HCT116 (cell line): ENCODE measurements around the gene DMWD. TPM values are rescaled to one million over a fixed set of nuclear protein-coding genes. Genes with fewer than 3 reads are reported as not detected.

Experiments used
- ATAC-seq: fragments of 200-7000 bp; cut with Tn5 transposase; 2 replicates; pipeline ENCODE4 v1.9.1; 2020; ENCODE audit warnings: mild to moderate bottlenecking, moderate library complexity
- BruUV-seq: library from RNA; stranded (reverse); fragments of 400-500 nt; replicated peaks from 2 replicates; lab custom pipeline; 2021; lab: Mats Ljungman, UMichigan
- CTCF ChIA-PET: fragments of 300-600 bp; sonication (Branson Sonifier 250); formaldehyde crosslinking; loops from one replicate; lab custom pipeline; 2021; ENCODE audit warnings: antibody characterized with exemption; lab: Charles Lee
- POLR2A ChIA-PET: fragments of 300-600, 350-600 bp; sonication (Branson Sonifier 250); formaldehyde crosslinking; loops from one replicate; lab custom pipeline; 2021; ENCODE audit warnings: antibody characterized with exemption; lab: Charles Lee
- RAD21 ChIA-PET, 2 experiments: fragments of 300-600 bp; sonication (Branson Sonifier 250); formaldehyde crosslinking; loops; one replicate each; lab custom pipeline; 2023; ENCODE audit warnings: low total read pairs in 2 of 2; ENCODE audit not compliant: uncharacterized antibody in 2 of 2, unreplicated experiment in 2 of 2, low non-redundant PET in 1 of 2; lab: Charles Lee
- DNase-seq: peaks from one replicate; pipeline ENCODE4 v3.0.0-alpha.2; 2010; ENCODE audit warnings: low read depth, low spot score
- H2AFZ ChIP-seq: fragments of 200-600 bp; shearing (Covaris generic), sonication (generic); 2 replicates; pipeline ENCODE4 v1.6.1; 2017; ENCODE audit warnings: low read depth, mixed run types, mixed read lengths, antibody characterized with exemption, low read length; ENCODE audit not compliant: poor library complexity, severe bottlenecking
- H3K27ac ChIP-seq: 2 replicates; pipeline ENCODE4 v1.5.1; 2012; ENCODE audit warnings: low read depth, low read length
- H3K27me3 ChIP-seq: fragments of 200-600 bp; sonication (generic); 2 replicates; pipeline ENCODE4 v1.6.1; 2016; ENCODE audit warnings: mixed run types, low read length, mixed read lengths; ENCODE audit not compliant: insufficient read depth
- H3K36me3 ChIP-seq, 2 experiments: fragments of 200-500 bp in 1 of 2; fragments of 200-600 bp in 1 of 2; sonication (Bioruptor generic) in 1 of 2; sonication (generic) in 1 of 2; 2 replicates each; pipeline versions ENCODE4 v1.5.1 to v1.6.1; 2014 to 2016; ENCODE audit warnings: low read length in 2 of 2, inconsistent platforms in 1 of 2, mixed read lengths in 1 of 2, mixed run types in 1 of 2; ENCODE audit not compliant: insufficient read depth in 2 of 2, control insufficient read depth in 1 of 2
- H3K4me1 ChIP-seq, 2 experiments: fragments of 200-600 bp in 1 of 2; sonication (generic) in 1 of 2; 2 replicates each; pipeline versions ENCODE4 v1.5.1 to v1.6.1; 2012 to 2017; ENCODE audit warnings: low read length in 2 of 2, inconsistent platforms in 1 of 2, mild to moderate bottlenecking in 1 of 2, mixed read lengths in 1 of 2, mixed run types in 1 of 2, moderate library complexity in 1 of 2; ENCODE audit not compliant: insufficient read depth in 2 of 2, control insufficient read depth in 1 of 2
- H3K4me2 ChIP-seq: fragments of 200-600 bp; sonication (generic); 2 replicates; pipeline ENCODE4 v1.6.1; 2017; ENCODE audit warnings: mixed run types, low read length, mixed read lengths
- H3K4me3 ChIP-seq, 2 experiments: fragments of 200-600 bp in 1 of 2; sonication (generic) in 1 of 2; replicated peaks in 1 of 2; 2 replicates each; pipeline ENCODE4 v1.5.1; 2011 to 2016; ENCODE audit warnings: low read length in 2 of 2, control low read depth in 1 of 2, low read depth in 1 of 2, mild to moderate bottlenecking in 1 of 2, mixed read lengths in 1 of 2, mixed run types in 1 of 2
- H3K79me2 ChIP-seq: fragments of 200-600 bp; sonication (generic); 2 replicates; pipeline ENCODE4 v1.6.1; 2017; ENCODE audit warnings: mild to moderate bottlenecking, mixed run types, low read length, moderate library complexity, mixed read lengths; ENCODE audit not compliant: insufficient read depth
- H3K9ac ChIP-seq: fragments of 200-600 bp; sonication (generic); 2 replicates; pipeline ENCODE4 v1.6.1; 2016; ENCODE audit warnings: low read length, mixed read lengths
- H3K9me2 ChIP-seq: fragments of 200-600 bp; sonication (generic), shearing (Covaris generic); 2 replicates; pipeline ENCODE4 v1.6.1; 2017; ENCODE audit warnings: mixed run types, mild to moderate bottlenecking, moderate library complexity; ENCODE audit not compliant: insufficient read depth
- H3K9me3 ChIP-seq, 2 experiments: fragments of 200-500 bp in 1 of 2; fragments of 200-600 bp in 1 of 2; sonication (Bioruptor generic) in 1 of 2; sonication (generic) in 1 of 2; 2 replicates each; pipeline ENCODE4 v1.6.1; 2014 to 2017; ENCODE audit warnings: low read length in 2 of 2, mixed read lengths in 2 of 2, inconsistent platforms in 1 of 2, low read depth in 1 of 2, mild to moderate bottlenecking in 1 of 2, mixed run types in 1 of 2, moderate library complexity in 1 of 2; ENCODE audit not compliant: control insufficient read depth in 1 of 2, insufficient read depth in 1 of 2
- H4K20me1 ChIP-seq: fragments of 200-600 bp; sonication (generic), shearing (Covaris generic); 2 replicates; pipeline ENCODE4 v1.6.1; 2017; ENCODE audit warnings: mixed run types, mild to moderate bottlenecking, moderate library complexity; ENCODE audit not compliant: insufficient read depth
- ATF3 ChIP-seq: IDR thresholded peaks from 2 replicates; pipeline ENCODE4 v1.6.1; 2012
- CBX3 ChIP-seq: IDR thresholded peaks from 2 replicates; pipeline ENCODE4 v1.6.1; 2012; ENCODE audit warnings: low read depth
- CEBPB ChIP-seq: IDR thresholded peaks from 2 replicates; pipeline ENCODE4 v1.6.1; 2012; ENCODE audit warnings: low read depth
- EGR1 ChIP-seq: IDR thresholded peaks from 2 replicates; pipeline ENCODE4 v1.6.1; 2012; ENCODE audit warnings: low read depth
- ELF1 ChIP-seq: IDR thresholded peaks from 2 replicates; pipeline ENCODE4 v1.6.1; 2012; ENCODE audit warnings: low read depth, borderline replicate concordance
- EZH2 ChIP-seq: fragments of 200-600 bp; sonication (generic); IDR thresholded peaks from 2 replicates; pipeline ENCODE4 v1.6.1; 2017; ENCODE audit warnings: antibody characterized with exemption, mixed run types
- EZH2phosphoT487 ChIP-seq: fragments of 200-600 bp; IDR thresholded peaks from 2 replicates; pipeline ENCODE4 v1.6.1; 2018; ENCODE audit warnings: antibody characterized with exemption, borderline replicate concordance
- POLR2A ChIP-seq: IDR thresholded peaks from 2 replicates; pipeline ENCODE4 v1.7.0; 2011; ENCODE audit warnings: borderline replicate concordance; ENCODE audit not compliant: insufficient read depth, insufficient read length; ENCODE audit errors: extremely low read depth
- RAD21 ChIP-seq: IDR thresholded peaks from 2 replicates; pipeline ENCODE4 v1.6.1; 2012; ENCODE audit warnings: low read depth, mild to moderate bottlenecking
- REST ChIP-seq: IDR thresholded peaks from 2 replicates; pipeline ENCODE4 v1.6.1; 2012; ENCODE audit warnings: low read depth
- SRF ChIP-seq: IDR thresholded peaks from 2 replicates; pipeline ENCODE4 v1.6.1; 2012; ENCODE audit warnings: low read depth
- YY1 ChIP-seq: IDR thresholded peaks from 2 replicates; pipeline ENCODE4 v1.6.1; 2011; ENCODE audit warnings: low read length, low read depth, moderate library complexity, mild to moderate bottlenecking; ENCODE audit not compliant: insufficient replicate concordance; ENCODE audit errors: extremely low read depth
- ZFX ChIP-seq: fragments of 450-650 bp; IDR thresholded peaks from 2 replicates; pipeline ENCODE4 v1.6.1; 2017
- intact Hi-C: fragments of 100-400 bp; cut with micrococcal nuclease; formaldehyde crosslinking; loops from 2 replicates; pipeline ENCODE4 v1.10.0; 2022
- total RNA-seq: library from RNA; stranded (reverse); gene quantifications from one replicate; pipeline ENCODE4 v1.2.1, GENCODE V29; 2021; ENCODE audit not compliant: unreplicated experiment
- TF ChIP-seq, protein P1 (sequence below): IDR thresholded peaks from 2 replicates; pipeline ENCODE4 v1.6.1; 2012

The DMWD gene
- total RNA-seq, 1 experiment from 2014 or later = 56.8 TPM

DNA sequence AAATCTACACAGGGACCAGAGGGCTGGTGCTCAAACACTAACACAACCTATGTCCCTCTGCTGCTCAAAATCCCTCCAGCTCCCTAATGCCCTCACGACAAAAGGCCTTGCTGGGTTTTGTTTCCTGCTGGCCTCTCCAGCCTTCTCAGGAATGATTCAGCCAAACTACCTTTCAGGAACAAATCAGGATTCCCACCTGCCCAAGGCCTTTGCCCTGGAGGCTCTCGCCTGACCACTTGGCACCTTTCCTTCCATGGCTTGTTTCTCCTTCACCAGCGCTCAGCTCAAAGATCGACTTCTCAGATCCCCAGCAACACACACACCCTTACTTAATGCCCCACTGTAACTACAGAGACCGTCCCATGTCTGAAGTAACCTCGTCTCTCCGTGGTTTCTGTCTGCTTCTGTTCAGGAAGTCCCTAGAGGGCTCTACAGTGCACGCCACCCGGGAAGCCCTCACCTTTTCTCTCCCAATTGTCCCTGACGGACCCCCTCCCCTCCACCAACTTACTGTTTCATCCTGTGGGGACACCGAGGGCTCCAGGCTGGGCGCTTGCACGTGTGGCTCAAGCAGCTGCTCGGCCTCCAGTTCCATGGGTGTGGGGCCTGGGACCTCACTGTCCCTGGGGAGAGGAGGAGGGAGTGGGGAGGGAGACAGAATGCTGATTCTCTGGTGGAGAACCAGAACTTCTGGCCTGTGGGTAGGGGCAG is 20.4 kb downstream of the DMWD start (continued):
- TF ChIP-seq RAD21 (no peak), ZFX (no peak), SRF (no peak), REST (no peak), CBX3 (no peak), ELF1 (no peak)

DNA sequence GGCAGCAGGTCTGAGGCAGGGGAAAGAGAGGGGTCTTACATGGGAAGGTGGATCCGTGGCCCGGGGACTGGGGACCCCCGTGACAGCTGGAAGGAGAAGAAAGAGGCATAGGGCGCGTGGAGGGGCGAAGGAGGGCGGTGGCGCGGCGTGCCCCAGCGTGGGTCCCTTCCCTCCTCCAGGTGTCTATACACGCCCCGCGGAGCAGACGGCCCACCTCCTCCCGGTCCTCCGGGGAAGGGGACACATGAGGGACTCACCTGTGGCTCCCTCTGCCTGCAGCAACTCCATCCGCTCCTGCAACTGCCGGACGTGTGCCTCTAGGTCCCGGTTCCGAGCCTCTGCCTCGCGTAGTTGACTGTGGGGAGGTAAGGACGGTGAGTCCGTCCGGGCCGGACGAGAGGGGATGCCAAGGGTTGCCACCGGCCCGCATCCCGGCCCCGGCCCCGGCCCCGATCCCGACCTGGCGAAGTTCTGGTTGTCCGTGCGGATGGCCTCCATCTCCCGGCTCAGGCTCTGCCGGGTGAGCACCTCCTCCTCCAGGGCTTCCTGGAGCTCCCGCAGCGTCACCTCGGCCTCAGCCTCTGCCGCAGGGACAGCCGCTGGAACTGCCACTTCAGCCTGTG is 21.2 kb downstream of the DMWD start:
- POLR2A ChIA-PET = interaction anchor here (1.0 to 3.6 kb wide), 2 partner anchors 10 to 141 kb away, joined by 6 to 50 read pairs; partner anchors contain the start of gene DMPK
- Histone ChIP-seq H3K9me3 (no peaks in the 10 kb centered on the region), H3K4me3 (peak overlapping the region in 1 of 2 experiments; percentile 43; a peak in 1 of 4 replicates), H3K4me2 (peak overlapping the region; percentile 92), H3K27me3 (no peaks in the 10 kb centered on the region), H3K9ac (peak overlapping the region; percentile 58; the same call in 1 of the 2 replicates), H3K27ac (peak overlapping the region; percentile 94), H3K4me1 (peaks cover 12 to 41% of the 10 kb centered on the region in 2 experiments), H2AFZ (no peak overlapping the region), H3K79me2 (no peaks in the 10 kb centered on the region), H3K36me3 (no peaks in the 10 kb centered on the region; a peak in 1 of 4 replicates), H3K9me2 (no peaks in the 10 kb centered on the region), H4K20me1 (no peaks in the 10 kb centered on the region)
- no peak for ATAC-seq
- intact Hi-C loops = loop anchor here (2.0 to 10.0 kb wide), 3 partner anchors 41 to 677 kb away; partner anchors contain the start of genes FBXO46, PPP1R37 and QPCTL
- CTCF ChIA-PET = interaction anchor here (2.8 to 4.2 kb wide), 3 partner anchors 7 to 46 kb away, joined by 26 to 71 read pairs (median 54); no protein-coding TSS in a partner anchor
- RAD21 ChIA-PET = interaction anchor here in 1 of 2 experiments (1.9 kb wide), 1 partner anchor 28 kb away, joined by 8 read pairs; no protein-coding TSS in a partner anchor
- DNase-seq = no peak
- no TSS peak for BruUV-seq
- TF ChIP-seq YY1 (no peak), SRF (no peak), EGR1 (no peak), ZFX (no peak), POLR2A (no peak), REST (no peak), EZH2 (no peak), ELF1 (no peak), ATF3 (no peak), CEBPB (no peak), EZH2phosphoT487 (no peak)
- TF ChIP-seq, protein P1, sequence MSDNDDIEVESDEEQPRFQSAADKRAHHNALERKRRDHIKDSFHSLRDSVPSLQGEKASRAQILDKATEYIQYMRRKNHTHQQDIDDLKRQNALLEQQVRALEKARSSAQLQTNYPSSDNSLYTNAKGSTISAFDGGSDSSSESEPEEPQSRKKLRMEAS = no peak
